Stimulated activated CD8-positive, alpha-beta memory T cell treated with anti-CD3 and anti-CD28 coated beads, Interleukin-4, amount 100 ng/mL, for 4 hours (primary cell): ENCODE results near the gene CDC42EP3.

Experiments used
- DNase-seq, 2 donors: peaks; one replicate each; pipeline ENCODE4 v3.0.0-alpha.2; 2020; ENCODE audit warnings: low read depth in 2 of 2, low spot score in 1 of 2

Gene CDC42EP3

GRCh38 chr2:37671009-37671815 lies at the start of gene CDC42EP3:
CDC42EP3 (minus strand) TSS chr2:37671642; CDS start chr2:37646587, 25,055 bp downstream.
- DNase-seq: peak; percentile 32 to 57

DNA sequence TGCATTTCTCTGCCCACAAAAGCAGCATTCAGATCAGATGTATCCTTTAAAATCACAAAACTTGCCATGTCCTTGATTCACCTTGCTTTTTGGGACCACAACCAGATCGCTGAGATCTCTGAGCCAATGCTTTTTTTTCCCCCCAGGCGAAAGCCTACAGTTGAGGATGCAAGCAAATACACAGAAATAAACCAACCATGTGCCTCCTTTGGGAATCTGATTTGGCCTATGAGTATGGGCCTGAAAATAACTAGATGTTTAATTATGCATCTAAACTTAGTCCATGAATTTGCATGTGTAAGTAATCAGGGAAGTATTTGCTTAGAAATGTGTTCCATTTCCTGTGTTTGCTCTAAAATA lies 49.7 kb upstream of the CDC42EP3 start:
- DNase-seq: no peak

GRCh38 chr2:37720533-37721200 lies 49.2 kb upstream of the CDC42EP3 start:
- no peak for DNase-seq

DNA sequence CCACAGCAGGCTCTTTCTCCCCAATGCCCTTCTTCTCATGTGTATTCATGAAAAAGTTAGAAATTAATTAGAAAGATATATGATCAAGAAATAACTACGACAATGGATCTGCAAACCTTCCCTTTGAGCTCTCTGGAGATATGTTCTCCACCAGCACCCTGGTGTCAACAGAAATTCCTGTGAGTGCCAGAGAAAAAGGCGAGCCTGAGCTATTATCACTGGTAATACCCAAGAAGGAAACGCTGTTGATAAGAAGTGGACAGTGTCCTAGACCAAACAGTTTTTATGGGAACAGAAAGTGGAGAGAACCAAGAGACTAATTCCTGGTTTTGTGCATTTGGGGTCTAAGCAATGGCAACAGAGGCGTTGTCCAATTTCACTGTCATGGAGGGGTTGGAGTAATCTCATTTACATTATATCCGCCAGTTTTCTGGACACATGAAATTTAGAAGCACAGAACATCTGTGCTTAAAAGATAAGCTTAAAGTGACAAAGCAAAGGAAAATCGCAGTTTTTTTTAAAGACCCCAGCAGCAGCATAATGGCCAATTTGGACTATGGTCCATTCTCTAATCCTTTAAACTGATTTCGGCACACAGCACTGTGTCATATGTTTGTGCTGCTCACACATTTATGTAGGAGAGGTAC lies 47.2 kb upstream of the CDC42EP3 start:
- DNase-seq: no peak

- no peak for DNase-seq
Measured at GRCh38 chr2:37713258-37713700, 41.8 kb upstream of the CDC42EP3 start.

GRCh38 chr2:37711831-37712230 lies 40.4 kb upstream of the CDC42EP3 start:
- no peak for DNase-seq

DNA sequence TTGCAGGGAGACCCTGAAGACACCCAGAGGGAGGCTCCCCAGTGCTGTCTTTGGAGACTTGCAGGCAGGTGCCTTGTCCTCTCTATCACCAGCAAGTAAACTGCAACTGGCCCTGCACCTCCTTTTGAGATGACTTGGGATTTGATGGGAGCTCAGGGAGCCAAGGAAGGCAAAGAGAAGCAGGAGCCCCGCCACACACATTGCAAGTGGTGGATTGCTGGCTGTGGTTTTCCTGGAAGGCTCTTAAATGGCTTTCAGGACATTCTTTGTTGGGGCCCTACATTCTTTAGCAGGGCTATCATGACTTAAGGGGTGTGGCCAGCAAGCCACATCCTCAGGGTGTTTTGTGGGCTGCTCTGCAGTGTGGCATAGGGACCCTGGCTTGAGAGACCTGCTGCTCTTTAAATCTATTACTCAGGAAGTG lies 39.9 kb upstream of the CDC42EP3 start:
- DNase-seq: peak in 1 of 2 donors; percentile 0

DNA sequence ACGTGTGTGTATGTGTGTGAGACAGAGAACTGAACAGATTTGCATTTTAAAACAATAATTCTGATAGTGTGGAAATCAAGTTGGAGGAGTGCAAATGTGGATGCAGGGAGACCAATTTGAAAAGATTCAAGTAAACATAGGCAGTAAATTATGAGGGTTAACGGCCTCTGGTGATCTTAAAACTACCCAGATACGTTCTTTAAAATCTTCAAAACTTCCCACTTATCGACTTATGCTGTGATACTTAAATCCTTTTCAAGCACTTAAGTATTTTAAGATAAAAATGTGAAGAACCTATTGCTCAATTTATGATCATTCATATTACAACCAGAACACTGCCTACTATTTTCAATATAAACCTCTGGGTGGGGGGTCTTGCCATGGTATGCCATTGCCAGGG lies 37.7 kb upstream of the CDC42EP3 start:
- no peak for DNase-seq

DNA sequence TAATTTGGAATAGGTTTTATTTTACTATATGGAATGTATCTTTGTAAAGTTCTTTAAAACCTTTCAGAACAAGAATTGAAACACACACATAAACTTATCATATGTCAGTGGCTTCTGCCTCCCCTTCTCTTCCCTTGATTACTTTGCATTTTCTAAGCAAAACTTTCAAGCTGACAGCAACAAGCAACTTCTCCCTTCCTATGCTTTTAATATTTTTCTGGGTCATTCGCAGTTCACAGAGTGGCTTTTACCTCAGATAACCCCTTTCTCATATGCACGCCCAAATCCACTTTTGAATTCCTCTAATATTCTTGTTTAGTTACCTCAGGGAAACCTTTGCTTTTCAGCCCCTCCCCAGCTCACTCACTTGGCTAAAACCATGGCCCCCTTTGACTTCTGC lies 36.7 kb upstream of the CDC42EP3 start:
- DNase-seq: no peak

GRCh38 chr2:37707393-37707792 lies 36.0 kb upstream of the CDC42EP3 start:
- no peak for DNase-seq

GRCh38 chr2:37706334-37707183 lies 35.1 kb upstream of the CDC42EP3 start:
- no peak for DNase-seq

GRCh38 chr2:37705191-37705590 lies 33.7 kb upstream of the CDC42EP3 start:
- no peak for DNase-seq

DNA sequence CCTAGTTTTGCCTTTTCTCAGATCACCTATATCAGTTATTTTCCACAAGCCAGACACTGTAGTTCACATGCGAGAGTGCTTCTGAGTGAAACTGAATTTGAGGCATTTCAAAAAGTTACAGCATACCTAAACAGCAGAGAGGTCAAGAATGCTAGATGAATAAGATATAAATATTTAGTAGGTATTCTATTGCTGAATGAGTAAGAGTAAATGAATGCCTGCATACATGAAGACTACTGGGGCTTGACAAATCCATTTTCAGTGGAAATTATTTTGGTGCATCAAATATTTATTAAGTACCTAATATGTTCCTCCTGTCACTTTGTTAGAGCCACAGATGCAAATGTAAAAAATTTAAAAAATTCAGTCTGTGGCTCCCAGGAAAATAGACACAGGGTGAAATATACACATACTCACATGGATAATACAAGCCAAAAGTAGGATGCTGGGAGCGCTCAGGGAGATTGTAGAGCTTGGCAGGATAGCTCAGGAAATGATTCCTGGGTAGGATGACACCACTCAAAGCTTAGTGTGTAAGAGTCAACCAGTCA lies 27.6 kb upstream of the CDC42EP3 start:
- DNase-seq: no peak

DNA sequence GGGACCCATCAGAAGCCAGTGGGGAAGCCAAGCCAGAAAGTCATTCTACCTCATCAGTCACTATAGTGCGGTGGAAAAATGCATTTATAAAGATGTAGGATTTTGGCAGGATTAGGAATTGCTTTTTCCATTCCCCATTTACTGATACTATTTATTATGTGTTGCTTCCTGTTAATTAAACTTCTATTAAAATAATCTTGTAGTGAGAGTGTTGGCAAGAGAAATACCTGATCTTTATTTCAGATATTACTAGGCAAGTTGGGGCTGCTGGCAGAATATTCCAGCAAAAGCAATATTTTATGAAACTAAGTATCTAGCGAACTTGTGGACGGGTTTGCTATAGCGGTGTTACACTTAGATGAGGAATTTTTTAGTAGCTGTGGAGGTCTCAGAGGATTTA lies 23.9 kb upstream of the CDC42EP3 start:
- DNase-seq: no peak

GRCh38 chr2:37692711-37693110 lies 21.3 kb upstream of the CDC42EP3 start:
- DNase-seq: no peak

DNA sequence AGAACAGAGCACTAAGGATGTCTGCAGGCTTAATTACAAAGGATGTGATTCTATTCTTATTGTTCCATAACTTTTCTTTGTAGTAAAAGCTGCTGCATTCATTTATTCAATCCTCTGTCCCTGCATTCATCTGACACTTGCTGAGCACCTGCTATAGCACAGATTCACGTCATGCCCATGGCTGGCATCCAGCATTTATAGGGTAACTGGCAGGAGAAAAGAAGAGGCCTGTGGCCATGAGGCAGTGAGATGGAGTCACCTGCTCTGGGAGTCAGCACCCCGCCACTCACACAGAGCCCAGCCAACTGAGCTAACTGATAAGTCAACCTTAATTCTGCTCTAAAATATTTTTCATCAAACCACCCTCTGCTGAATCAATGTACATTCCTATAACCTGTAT lies 18.3 kb upstream of the CDC42EP3 start:
- DNase-seq: no peak

DNA sequence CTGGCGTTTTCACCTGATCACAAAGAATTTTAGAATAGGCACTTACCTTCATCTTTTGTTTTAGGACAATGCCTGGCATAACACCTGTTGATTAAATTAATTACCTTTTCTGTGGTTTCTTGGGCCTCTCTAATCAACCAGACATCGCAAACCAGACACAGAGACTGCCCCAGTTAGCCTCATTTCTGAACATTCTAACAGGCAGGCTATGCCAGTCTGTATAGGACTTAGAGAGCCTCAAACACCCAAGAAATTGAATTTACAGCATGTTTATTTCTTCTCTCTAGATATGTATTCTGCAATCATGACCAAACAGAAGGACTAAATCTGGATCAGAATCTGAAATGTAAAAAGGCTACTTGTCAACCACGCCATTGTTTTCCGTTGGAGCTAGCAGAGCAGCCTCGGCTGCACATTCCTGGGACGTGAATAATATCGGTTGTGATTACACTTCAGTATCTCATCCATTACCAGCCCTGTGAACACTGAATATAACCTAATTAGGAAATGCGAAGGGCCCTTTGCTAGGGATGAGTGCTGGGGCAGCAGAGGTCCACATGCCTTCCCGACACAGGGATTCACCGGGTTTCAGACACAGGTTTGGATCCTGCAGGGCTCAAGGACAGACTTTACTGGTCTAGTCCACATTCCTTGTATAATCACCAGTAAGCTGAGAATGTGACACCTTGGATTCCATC lies 17.5 kb upstream of the CDC42EP3 start:
- DNase-seq: no peak

GRCh38 chr2:37686792-37687526 lies 15.5 kb upstream of the CDC42EP3 start:
- no peak for DNase-seq

GRCh38 chr2:37684809-37685208 lies 13.4 kb upstream of the CDC42EP3 start:
- DNase-seq: no peak
